HG03196 (cell line): ENCODE measurements around the gene ATL3.
"Not testable (repeated sequence)": the region's sequence is repeated elsewhere in the genome, so short reads cannot be mapped to it uniquely, and the experiment has no call there.

Source experiments
- ATAC-seq: cut with Tn5 transposase; IDR thresholded peaks from one replicate; pipeline ENCODE4 v1.9.1; 2021; ENCODE audit not compliant: unreplicated experiment

Gene ATL3

DNA sequence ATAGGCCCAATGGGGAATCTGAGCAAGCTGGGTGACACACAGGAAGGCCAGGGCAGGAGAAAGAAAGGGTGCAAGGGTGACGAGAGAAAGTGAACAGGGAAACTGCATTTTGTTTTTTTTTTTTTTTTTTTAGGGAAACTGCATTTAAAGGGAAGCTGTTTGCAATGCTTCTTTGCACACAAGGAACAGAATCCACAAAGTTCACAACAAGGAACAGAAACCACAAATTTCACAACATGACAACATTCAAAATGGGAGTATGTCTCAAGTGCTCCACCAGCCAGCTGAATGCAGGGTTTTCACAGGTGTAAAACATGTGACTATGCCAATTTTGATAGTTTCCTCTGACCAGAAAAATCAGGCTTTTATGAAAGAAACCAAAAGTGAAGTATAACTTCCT lies 50.1 kb downstream of the ATL3 start:
- no peak for ATAC-seq

DNA sequence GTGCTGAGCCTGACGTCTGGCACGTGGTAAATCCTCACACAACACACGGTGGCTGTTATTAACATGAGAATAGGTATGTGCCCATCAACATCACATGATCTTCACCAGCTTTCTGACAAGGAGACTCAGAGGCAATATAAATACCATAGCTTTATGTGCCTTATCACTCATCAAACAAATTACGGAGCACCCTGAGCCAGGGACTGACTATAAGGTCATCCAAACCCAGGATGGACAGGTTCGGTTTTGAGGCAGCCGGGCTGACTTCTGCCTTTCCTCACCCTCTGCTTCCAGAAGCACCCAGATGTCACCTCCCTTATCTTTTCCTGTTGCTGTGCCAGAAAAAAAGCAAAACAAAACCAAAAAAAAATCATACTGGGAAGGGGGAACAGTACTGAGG lies 51.2 kb downstream of the ATL3 start:
- ATAC-seq = no peak

DNA sequence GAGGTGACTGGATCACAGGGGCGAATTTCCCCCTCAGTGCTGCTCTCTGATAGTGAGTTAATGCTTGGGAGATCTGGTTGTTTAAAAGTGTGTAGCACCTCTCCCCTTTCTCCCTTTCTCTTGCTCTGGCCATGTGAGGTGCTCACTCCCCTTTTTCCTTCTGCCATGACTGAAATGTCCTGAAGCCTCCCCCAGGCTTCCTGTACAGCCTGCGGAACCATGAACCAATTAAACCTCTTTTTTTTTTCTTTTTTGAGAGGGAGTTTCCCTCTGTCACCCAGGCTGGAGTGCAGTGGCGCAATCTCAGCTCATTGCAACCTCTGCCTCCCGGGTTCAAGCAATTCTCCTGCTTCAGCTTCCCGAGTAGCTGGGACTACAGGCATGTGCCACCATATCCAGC lies 53.5 kb downstream of the ATL3 start:
- not testable (repeated sequence) for ATAC-seq

DNA sequence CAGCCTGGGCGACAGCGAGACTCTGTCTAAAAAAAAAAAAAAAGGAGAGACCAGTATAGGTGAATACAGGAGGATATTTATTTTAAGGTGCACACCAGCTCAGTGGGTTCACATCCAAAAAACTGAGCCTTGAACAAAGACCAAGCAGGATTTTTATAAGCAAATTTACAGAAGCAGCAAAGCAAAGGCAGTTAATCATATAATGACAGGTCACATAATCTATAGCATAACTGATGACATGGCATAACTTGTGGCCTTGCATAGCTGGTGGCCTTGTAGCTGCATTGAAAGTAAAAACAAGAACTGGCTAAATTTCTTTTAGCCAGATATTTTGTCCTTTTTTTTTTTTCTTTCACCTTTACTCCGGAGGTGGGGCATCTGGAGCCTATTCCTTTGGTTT lies 54.2 kb downstream of the ATL3 start:
- ATAC-seq = no peak

DNA sequence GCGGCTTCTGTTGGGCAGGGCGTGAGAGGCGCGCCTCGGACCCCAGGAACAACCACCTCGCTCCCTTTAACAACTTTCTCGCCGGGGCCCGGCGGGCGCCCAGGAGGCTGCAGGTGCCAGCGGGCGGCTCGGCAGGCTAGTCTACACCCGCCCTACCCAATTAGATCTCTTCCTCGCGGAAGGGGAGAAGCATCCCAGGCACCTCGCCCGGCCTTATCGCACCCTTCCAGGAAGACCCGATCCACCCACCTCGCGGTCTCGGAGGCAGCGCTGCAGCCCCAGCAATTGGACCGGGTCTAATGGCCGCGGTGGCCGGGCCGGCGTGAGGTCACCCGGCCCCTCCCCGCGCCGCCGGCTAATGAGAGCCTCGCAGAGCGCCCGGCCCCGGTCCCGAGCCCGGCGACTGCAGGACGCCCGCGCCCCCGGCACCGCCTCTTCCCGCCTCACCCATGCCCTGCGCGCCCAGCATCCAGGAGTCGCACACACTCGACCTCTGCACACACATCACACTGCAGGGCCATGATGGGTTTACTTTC lies 57.0 kb downstream of the ATL3 start, which contains the start of gene PLAAT3:
TSS of gene PLAAT3 (minus strand) at position 298 of the 536 bp plus-strand sequence. CDS start 419 bp downstream, outside the sequence.
- no peak for ATAC-seq

DNA sequence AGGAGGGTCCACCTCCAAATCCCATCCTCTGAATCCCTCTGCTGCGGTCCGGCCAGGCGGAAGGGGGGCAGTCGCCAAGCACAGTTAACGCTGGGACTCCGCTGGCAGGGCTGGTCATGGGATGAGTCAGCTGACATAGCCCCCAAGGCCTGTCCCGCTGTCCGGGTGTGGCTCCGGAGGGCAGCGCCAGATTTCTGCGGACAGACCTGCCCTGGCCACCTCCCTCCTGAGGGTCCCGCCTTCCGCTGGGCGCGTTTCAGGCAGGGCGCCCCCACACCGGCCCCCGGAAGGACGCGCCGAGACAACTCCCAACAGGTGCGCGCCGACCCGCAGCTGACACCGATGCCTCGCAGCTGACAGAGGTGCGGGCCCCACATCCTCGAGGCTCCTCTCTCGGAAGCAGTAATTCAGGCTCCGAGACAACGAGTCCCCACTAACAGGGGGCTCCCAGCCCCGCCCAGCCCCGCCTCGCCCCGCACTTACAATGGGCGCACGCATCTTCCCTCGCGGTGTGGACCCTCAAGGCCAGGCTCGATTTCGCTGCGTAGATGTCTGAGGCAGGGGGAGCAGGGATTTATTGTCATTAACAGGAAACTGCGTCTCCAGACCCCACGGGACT lies 57.5 kb downstream of the ATL3 start:
- no peak for ATAC-seq

DNA sequence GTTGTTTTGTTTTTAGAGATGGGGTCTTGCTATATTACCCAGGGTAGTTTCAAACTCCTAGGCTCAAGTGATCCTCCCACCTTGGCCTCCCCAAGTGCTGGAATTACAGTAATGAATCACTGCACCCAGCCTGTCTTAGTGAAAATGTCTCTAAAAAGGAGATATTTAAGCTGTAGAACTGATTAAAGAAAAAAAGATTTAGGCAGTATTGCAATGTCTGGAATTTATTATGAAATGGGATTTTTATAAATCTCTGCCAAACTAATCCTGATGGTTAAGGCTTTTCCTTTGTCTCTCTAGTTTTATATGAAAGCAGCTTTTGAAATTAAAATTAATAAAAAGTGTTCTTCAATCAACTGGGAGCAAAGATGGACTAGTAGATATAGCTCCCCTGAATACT lies 59.0 kb downstream of the ATL3 start:
- ATAC-seq = no peak

DNA sequence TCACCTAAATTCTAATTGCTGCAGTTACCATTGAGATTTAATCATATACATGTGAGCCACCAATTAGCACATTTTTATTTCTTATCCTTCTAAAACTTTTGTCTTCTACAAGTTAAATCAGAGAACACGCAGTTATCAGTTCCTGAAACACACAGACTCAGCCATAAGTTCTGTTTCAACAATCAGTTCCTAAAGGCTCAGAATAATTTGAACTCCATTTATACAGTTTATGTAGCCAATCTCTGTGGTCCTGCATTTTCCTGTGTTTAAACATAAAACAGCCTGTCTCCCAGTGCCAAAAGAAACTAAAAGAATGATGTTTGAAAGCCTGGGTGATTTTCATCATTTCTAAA lies 59.8 kb downstream of the ATL3 start:
- ATAC-seq = no peak

DNA sequence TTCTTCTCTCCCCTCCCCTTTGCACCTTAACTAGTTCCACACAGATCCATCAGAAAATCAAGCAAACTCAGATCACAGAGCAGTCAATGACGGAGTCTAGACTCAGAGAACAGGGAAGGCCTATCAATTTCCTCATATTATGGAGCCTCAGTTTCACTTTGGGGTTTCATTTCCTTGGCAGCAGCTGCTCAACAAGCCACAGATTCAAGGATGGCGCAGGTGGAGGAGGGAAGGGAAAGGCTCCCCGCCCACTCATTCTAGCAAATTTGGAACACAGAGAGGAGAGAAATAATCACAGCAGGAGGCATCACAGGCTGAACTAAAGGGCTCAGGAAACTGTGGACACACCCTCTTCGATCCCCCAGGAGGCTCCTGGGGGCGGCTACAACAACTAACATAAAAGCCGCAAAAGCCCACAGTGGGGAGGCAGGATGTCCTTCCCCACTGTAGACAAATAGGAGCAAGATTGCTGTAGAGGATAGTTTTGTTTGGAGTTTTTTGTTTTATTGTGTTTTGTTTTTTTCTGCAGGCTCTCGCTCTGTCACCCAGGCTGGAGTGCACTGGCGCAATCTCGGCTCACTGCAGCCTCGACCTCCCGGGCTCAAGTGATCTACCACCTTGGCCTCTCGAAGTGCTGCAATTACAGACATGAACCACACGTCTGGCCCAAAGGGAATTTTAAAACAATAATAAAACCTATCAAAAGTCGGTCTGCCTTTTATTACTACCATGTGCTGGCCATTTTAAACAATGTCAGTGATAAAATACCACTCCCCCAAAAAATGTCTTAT lies 60.4 kb downstream of the ATL3 start:
- no peak for ATAC-seq

DNA sequence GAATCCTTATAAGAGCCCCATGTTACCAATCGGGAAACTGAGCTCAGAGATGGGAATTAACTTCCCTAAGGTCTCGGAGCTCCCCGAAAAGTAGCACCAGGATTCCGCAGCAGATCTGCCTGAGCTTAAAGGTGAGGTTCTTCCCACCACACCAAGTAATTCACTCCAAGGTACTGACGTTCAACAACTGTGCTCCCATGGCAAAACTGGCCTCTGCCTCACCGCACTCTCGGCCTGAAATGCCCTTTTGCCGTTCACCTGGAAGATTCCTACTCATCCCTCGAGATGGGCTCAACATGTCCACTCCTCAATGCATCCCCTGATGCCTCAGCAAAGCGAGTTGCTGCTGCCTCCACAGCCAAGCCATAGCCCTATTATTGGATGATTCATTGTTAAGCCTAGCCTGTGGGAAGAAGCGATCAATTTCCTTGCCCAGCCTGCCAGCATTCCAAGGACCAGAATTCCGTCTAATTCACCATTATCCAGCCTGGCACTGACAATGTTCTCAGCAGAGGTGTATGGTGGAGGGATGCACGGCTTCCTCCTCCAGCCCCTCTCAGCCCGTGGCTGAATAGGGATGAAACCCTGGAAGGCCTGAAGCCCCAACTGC lies 61.1 kb downstream of the ATL3 start:
- no peak for ATAC-seq

DNA sequence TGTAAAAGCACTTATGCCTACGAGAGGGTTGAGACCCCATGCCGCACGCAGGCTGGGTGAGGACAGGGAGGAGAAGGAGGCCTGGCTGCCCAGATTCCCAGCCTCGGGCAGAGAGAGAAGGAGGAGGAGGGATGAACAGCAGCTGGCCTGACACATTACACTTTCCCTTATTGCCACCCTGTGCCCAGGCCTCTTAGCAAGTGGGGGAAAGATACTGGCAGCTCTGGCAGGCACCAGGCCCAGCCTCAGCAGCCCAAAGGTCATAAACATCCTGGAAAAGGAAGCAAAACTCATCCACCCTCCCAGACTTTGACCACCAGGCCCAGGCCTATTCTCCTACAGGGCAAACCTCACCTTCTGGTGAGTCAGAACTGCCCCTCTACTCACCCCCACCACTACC lies 61.6 kb downstream of the ATL3 start:
- no peak for ATAC-seq

DNA sequence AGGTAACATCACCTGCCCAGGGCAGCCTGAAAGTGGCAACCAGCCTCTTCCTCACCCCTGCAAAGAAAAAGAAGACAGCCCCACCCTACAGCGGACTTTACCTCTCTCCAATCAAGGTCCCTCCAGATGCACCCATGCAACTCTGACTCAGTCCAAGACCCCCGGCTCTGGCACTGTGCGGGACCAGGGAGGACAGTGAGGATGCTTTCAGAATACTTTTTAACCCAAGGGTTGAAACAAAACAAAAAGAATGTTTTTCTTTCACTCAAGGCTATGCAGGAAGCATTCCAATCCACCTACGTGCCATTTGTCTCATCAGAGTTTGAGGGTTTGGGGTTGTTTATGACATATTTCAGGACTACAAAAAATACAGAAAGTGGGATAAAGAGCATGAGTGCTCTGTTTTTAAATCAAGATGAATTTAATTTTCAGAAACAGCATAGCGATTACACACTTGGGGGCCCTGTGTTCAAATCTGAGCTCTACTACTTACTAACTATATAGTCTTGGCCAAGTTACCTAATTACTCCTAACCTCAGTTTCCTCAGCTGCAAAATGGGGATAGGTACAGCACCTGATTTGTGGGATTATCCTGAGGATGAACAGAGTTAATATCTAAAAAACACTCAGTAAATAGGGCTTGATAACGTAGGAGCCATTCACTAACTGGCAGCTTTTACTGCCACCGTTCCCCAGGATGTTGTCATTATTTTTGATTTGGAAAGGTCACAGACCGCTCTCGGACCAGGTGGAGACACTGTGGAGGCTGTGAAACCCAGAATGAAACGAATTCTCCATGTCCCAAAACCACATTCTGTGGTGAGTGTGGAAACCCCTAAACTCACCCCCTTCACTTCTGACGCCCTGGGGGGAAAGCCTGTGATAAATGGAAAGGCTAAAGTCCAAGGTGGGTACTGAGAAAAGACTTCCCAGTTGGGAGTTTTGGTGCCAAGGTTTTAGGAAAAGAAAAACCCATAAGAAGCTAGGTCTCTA lies 62.5 kb downstream of the ATL3 start:
- no peak for ATAC-seq

DNA sequence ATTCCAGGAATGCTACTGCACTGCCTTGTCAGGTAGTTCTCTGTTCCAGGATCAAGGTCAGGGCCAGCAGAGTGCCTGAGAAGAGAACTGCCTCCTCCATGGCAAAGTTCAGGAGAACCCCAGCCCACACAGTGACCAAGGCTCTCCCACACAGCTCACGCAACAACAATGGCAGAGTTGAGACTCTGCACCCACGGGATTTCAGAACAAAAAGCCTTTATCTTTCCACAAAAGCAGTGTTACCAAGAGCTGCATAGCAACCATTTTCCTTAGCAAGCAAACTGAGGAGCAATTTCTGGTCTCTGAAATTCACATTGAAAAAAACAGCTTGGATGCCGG lies 68.0 kb downstream of the ATL3 start:
- ATAC-seq = no peak

DNA sequence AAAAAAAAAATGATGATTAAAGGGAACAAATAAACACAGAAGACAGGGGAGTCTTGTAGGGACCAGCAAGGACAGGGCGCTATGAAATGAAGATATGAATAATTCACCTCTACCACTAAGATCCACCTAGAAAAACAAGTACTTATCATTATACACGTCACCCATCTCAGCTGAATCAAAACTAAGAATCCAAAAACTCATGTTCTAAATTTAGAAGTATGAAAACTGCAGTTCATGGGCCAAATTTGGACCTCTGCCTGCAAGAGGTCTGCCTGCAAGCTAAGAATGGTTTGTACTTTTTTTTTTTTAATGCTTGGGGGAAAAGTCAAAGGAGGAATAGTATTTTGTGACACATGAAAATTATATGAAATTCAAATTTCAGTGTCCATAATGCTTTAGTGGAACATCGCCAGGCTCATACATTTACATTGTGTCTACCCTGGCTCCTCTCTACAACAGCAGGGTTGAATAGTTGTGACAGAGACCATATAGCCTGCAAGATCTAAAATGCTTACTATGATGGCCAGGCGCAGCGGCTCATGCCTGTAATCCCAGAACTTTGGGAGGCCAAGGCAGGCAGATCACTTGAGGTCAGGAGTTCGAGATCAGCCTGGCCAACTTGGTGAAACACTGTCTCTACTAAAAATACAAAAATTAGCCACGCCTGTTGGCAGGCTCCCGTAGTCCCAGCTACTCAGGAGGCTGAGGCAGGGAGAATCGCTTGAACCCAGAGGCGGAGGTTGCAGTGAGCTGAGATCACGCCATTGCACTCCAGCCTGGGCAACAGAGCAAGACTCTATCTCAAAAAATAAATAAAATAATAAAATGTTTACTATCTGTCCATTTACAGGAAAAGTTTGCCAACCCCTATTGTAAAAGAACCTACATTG lies 68.6 kb downstream of the ATL3 start:
- not testable (repeated sequence) for ATAC-seq

DNA sequence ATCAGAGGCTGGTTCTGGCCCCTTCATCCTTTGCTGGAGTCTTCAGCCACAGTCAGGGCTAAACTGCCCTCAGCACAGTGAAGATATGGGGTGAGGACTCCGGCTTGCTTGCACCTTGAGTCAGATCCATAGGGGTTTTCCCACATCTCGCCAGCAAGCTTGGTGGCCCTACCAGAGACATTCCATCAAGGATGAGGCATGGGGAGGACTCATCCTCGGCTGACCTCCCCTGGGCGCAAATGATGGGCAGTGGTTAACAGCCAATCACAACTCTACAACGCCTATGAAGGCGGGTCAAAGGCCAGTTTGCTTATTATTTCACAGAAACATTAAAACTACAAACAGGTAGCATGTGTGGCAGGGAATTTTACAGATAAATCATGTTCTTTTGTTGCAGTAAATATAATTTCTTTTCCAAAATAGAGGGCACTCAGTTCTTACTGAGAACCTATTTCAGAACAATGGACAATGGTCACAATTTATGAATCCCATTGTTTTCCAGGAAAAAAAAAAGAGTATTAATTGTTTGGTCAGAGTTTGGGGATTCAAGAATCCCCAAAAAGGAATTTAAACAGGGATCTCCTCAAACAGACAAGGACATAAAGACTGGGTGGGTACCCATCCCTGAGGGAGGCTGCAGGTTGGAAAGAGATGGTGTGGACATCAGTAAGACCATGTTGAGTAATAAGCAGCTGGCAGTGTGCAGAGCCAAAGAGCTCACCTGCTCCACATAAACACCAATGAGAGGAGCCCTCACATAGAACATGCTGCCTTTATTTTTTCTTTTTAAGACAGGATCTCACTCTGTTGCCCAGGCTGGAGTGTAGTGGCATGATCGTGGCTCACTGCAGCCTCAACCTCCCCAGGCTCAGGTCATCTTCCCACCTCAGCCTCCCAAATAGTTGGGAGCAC lies 71.7 kb downstream of the ATL3 start:
- no peak for ATAC-seq

DNA sequence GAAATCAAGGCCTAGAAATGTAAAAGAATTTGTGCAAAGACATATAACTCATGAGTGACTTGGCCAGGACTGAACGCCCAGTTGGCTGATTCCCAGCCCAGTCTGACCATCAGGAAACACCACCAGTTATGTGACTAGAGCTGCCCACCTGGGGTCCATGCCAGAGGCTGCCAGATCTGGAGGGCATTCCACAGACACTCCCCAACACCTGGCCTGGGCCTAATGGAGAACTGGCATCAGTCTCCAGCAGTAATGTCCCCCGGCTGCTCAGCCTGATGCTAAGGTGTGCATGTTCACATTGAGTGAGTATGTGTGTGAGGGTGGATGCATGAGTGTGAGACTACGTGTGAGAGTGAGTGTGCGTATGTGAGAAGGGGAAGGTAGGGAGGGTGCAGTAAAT lies 72.6 kb downstream of the ATL3 start:
- ATAC-seq = no peak

DNA sequence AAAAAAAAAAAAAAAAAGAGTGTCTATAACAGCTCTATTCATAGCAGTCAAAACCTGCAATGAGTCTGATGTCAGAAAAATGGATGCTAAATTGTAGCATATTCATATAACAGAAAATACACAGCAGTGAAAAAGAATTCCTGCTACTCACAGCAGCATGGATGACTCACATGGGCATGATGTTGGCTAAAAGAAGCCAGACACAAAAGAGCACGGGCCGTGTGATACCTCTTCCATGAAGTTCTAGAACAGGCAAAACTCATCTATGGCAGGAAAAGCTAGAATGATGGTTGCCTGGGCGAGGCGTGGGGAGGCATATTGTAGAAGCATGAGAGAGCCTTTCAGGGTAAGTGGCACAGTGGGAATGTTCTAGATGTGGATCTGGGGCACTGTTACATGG lies 75.9 kb downstream of the ATL3 start:
- ATAC-seq = no peak

DNA sequence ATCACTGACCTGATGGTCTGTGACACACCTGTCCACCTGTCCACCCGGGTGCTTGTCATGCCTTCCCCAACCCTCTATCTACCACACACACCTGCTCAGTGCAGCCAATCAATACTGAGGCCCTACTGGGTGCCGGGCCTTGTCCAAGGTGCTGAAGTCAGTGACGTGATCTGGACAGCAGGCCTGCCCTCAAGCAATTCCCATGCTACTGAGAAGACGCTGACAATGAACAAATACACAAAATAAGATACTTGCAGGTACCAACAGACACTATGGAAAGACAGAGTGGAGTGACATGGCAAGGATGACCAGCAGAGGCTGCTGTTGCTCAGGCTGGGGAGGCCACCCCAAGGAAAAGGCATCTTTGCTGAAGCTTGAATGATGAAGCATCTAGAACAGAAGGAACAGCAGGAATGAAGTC lies 78.2 kb downstream of the ATL3 start:
- no peak for ATAC-seq
